Ovary (tissue), 9 donors: ENCODE measurements around the gene EPYC. TPM values are rescaled to one million over a fixed set of nuclear protein-coding genes. Genes with fewer than 3 reads are reported as not detected.

ENCODE experiments used
- DNase-seq, 5 donors: peaks; one replicate each; pipeline ENCODE4 v3.0.0-alpha.2; 2019 to 2020
- H3K27ac ChIP-seq, 2 donors: fragments of 200-600 bp; one replicate each; pipeline versions ENCODE4 v1.5.1 to v1.8.0; 2019 to 2022
- H3K27me3 ChIP-seq: fragments of 200-600 bp; one replicate; pipeline ENCODE4 v1.8.0; 2022
- H3K36me3 ChIP-seq: fragments of 200-600 bp; sonication (generic); one replicate; pipeline ENCODE4 v1.5.1; 2019
- H3K4me1 ChIP-seq: one replicate; pipeline ENCODE4 v1.8.1; 2013; ENCODE audit warnings: mild to moderate bottlenecking, moderate library complexity; ENCODE audit not compliant: insufficient read depth
- H3K4me3 ChIP-seq: fragments of 200-600 bp; sonication (generic); one replicate; pipeline ENCODE4 v1.5.1; 2017
- H3K9me3 ChIP-seq, 2 donors: fragments of 200-600 bp in 1 of 2; sonication (generic) in 1 of 2; one replicate each; pipeline versions ENCODE4 v1.5.1 to v1.8.1; 2013 to 2019; ENCODE audit warnings: mild to moderate bottlenecking in 1 of 2, moderate library complexity in 1 of 2
- CTCF ChIP-seq, 3 donors: fragments of 450-650 bp in 2 of 3; fragments of 200-600 bp in 1 of 3; IDR thresholded peaks; one replicate each; pipeline versions ENCODE4 v1.5.1 to v1.8.0; 2016 to 2022; ENCODE audit warnings: antibody characterized with exemption in 3 of 3, mild to moderate bottlenecking in 1 of 3
- EP300 ChIP-seq: sonication (generic); formaldehyde crosslinking; IDR thresholded peaks from one replicate; pipeline ENCODE4 v1.6.1; 2017; ENCODE audit warnings: antibody characterized with exemption
- POLR2A ChIP-seq: fragments of 450-650 bp; IDR thresholded peaks from one replicate; pipeline ENCODE4 v1.6.1; 2017; ENCODE audit warnings: antibody characterized with exemption, mild to moderate bottlenecking, moderate library complexity
- WGBS, 3 donors: extraction: QIAGEN DNeasy Blood & Tissue Kit in 1 of 3; methylation state at CpG; one replicate each; pipeline versions ENCODE4 v1.1.5 to v1.1.7; 2013 to 2017; 5-methylcytosine and 5-hydroxymethylcytosine counted together
- intact Hi-C, 4 donors: fragments of 100-400 bp; cut with DNase I; formaldehyde crosslinking; loops; one replicate each; pipeline versions ENCODE4 v1.11.0 to v1.15.1; 2022 to 2023
- polyA plus RNA-seq, 2 donors: library from polyadenylated mRNA; stranded (reverse); fragments of 200-250 nt in 1 of 2; fragments of 350-450 nt in 1 of 2; fragmentation: Illumina TruSeq in 1 of 2; extraction: RNeasy Lipid Tissue Mini Kit (QIAGEN cat#74804) in 1 of 2; gene quantifications; one replicate each; pipeline ENCODE4 v1.2.3, GENCODE V29; 2013 to 2014
- total RNA-seq, 7 donors: library from RNA; depleted of rRNA in 2 of 7; stranded (reverse); fragments of >200 nt in 2 of 7; fragmentation: NEBNext Ultra II Directional in 3 of 7; extraction: Animal tissue kit (Norgen Biotek cat#: 25700) in 3 of 7; gene quantifications; one replicate each; pipeline versions ENCODE4 v1.1.0 to v1.2.4, GENCODE V29; 2016 to 2023
- donor health status: DM: no; HTN: no; CAD: no; lungs with moderate emphysema.
- donor health status: DM: no; HTN: no; CAD: no.
- donor health status: Bipolar disorder and iron deficiency.
- donor health status: DM: yes; HTN: yes; CAD: no.
- donor health status: DM: no; HTN: no; CAD: no.
- donor health status: DM: yes; HTN: yes; CAD: no.

The EPYC gene
- total and polyA plus RNA-seq, 9 donors = 0.16 to 0.43 (median 0.24) TPM; not detected in 6

GRCh38 chr12:91007531-91008290 is 2.9 kb upstream of the EPYC start:
- intact Hi-C loops = no loop called here
- no peaks in the 10 kb centered on the region for H3K27me3 ChIP-seq
- 38 to 58% (median 52%) methylated on average over 2 of the region's 2 CpGs for WGBS, 3 donors
- no peaks in the 10 kb centered on the region for H3K36me3 ChIP-seq
- H3K9me3 ChIP-seq = no peaks in the 10 kb centered on the region
- DNase-seq = no peak
- TF ChIP-seq EP300 (no peak), CTCF (IDR thresholded peaks at IDR 0.05) (no peak), POLR2A (no peak)
- H3K4me1 ChIP-seq = no peaks in the 10 kb centered on the region
- no peak overlapping the region for H3K4me3 ChIP-seq
- H3K27ac ChIP-seq = no peak overlapping the region

GRCh38 chr12:91003737-91004136 is 1.0 kb downstream of the EPYC start:
- H3K36me3 ChIP-seq = no peaks in the 10 kb centered on the region
- no peak for DNase-seq
- H3K9me3 ChIP-seq = no peaks in the 10 kb centered on the region
- no peaks in the 10 kb centered on the region for H3K27me3 ChIP-seq
- H3K4me1 ChIP-seq = no peaks in the 10 kb centered on the region
- H3K27ac ChIP-seq = no peak overlapping the region
- intact Hi-C loops = no loop called here
- H3K4me3 ChIP-seq = no peak overlapping the region
- TF ChIP-seq CTCF (IDR thresholded peaks at IDR 0.05) (no peak), POLR2A (no peak), EP300 (no peak)

GRCh38 chr12:91001306-91001705 is 3.5 kb downstream of the EPYC start:
- 73 to 84% (median 81%) methylated on average over 1 of the region's 1 CpG for WGBS, 3 donors
- H3K27me3 ChIP-seq = no peaks in the 10 kb centered on the region
- H3K4me1 ChIP-seq = no peaks in the 10 kb centered on the region
- no peak for DNase-seq
- H3K9me3 ChIP-seq = no peaks in the 10 kb centered on the region
- no peak overlapping the region for H3K4me3 ChIP-seq
- intact Hi-C loops = no loop called here
- no peak for TF ChIP-seq CTCF (IDR thresholded peaks at IDR 0.05)
- TF ChIP-seq POLR2A = no peak
- TF ChIP-seq EP300 = no peak
- H3K36me3 ChIP-seq = no peaks in the 10 kb centered on the region
- no peak overlapping the region for H3K27ac ChIP-seq

- DNase-seq = no peak
- no peak overlapping the region for H3K27ac ChIP-seq
- no peaks in the 10 kb centered on the region for H3K27me3 ChIP-seq
- H3K4me1 ChIP-seq = no peaks in the 10 kb centered on the region
- 83 to 89% (median 86%) methylated on average over 2 of the region's 2 CpGs for WGBS, 3 donors
- TF ChIP-seq POLR2A = no peak
- no peak for TF ChIP-seq EP300
- no peak for TF ChIP-seq CTCF (IDR thresholded peaks at IDR 0.05)
- no peaks in the 10 kb centered on the region for H3K9me3 ChIP-seq
- intact Hi-C loops = no loop called here
- no peak overlapping the region for H3K4me3 ChIP-seq
- H3K36me3 ChIP-seq = no peaks in the 10 kb centered on the region
Measured at GRCh38 chr12:90999966-91000365, 4.8 kb downstream of the EPYC start.
